Measurements from ENCODE around the gene MAGEB5.

DNA sequence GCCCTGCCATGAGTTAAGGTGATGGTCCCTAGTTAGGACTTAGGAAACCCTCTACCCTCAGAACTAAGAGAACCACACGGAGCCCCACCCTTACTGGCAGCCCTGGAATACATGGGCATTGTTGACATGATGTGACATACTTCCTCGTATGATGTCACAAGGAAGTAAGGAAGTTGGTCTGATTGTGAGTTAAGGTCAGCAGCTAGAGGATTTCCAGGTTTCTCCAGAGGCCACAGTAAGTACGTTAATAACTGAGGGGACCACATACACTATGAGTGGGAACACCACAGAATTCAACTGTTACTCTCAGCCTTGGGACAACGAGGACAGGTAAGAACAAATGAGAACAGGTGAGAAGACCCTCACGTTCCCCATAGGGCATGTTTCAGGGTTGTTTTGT is at the start of gene MAGEB5:
- TF ChIP-seq, protein P1, sequence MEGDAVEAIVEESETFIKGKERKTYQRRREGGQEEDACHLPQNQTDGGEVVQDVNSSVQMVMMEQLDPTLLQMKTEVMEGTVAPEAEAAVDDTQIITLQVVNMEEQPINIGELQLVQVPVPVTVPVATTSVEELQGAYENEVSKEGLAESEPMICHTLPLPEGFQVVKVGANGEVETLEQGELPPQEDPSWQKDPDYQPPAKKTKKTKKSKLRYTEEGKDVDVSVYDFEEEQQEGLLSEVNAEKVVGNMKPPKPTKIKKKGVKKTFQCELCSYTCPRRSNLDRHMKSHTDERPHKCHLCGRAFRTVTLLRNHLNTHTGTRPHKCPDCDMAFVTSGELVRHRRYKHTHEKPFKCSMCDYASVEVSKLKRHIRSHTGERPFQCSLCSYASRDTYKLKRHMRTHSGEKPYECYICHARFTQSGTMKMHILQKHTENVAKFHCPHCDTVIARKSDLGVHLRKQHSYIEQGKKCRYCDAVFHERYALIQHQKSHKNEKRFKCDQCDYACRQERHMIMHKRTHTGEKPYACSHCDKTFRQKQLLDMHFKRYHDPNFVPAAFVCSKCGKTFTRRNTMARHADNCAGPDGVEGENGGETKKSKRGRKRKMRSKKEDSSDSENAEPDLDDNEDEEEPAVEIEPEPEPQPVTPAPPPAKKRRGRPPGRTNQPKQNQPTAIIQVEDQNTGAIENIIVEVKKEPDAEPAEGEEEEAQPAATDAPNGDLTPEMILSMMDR (IDR thresholded peaks at IDR 0.05) = no peak
- TF ChIP-seq EZH2 (IDR thresholded peaks at IDR 0.05; ENCODE audit: borderline replicate concordance, insufficient read depth, low read depth, low read length, poor library complexity, severe bottlenecking) = no peak
